Ishikawa (cell line): ENCODE measurements around the gene TLN1.

Experiments used
- CEBPB ChIP-seq: IDR thresholded peaks from 2 replicates; pipeline ENCODE4 v1.6.1; 2012
- CREB1 ChIP-seq: IDR thresholded peaks from 2 replicates; pipeline ENCODE4 v1.6.1; 2012; ENCODE audit warnings: low read depth
- EGR1 ChIP-seq: IDR thresholded peaks from 2 replicates; pipeline ENCODE4 v1.6.1; 2012
- EP300 ChIP-seq: IDR thresholded peaks from 2 replicates; pipeline ENCODE4 v1.6.1; 2012; ENCODE audit warnings: borderline replicate concordance
- FOXM1 ChIP-seq: IDR thresholded peaks from 2 replicates; pipeline ENCODE4 v1.6.1; 2012; ENCODE audit warnings: low read depth, borderline replicate concordance
- MAX ChIP-seq: IDR thresholded peaks from 2 replicates; pipeline ENCODE4 v1.6.1; 2012
- NFIC ChIP-seq: IDR thresholded peaks from 2 replicates; pipeline ENCODE4 v1.6.1; 2012
- RAD21 ChIP-seq: IDR thresholded peaks from 2 replicates; pipeline ENCODE4 v1.6.1; 2012; ENCODE audit warnings: low read depth
- REST ChIP-seq: IDR thresholded peaks from 2 replicates; pipeline ENCODE4 v1.6.1; 2012; ENCODE audit warnings: low read depth, mild to moderate bottlenecking
- TAF1 ChIP-seq: IDR thresholded peaks from 2 replicates; pipeline ENCODE4 v1.6.1; 2012; ENCODE audit warnings: low read depth, mild to moderate bottlenecking
- TCF12 ChIP-seq: IDR thresholded peaks from 2 replicates; pipeline ENCODE4 v1.6.1; 2012; ENCODE audit warnings: low read depth
- TEAD4 ChIP-seq: IDR thresholded peaks from 2 replicates; pipeline ENCODE4 v1.6.1; 2012
- USF1 ChIP-seq: IDR thresholded peaks from 2 replicates; pipeline ENCODE4 v1.6.1; 2012
- YY1 ChIP-seq: IDR thresholded peaks from 2 replicates; pipeline ENCODE4 v1.6.1; 2012; ENCODE audit warnings: low read depth
- ZBTB7A ChIP-seq: IDR thresholded peaks from 2 replicates; pipeline ENCODE4 v1.6.1; 2012; ENCODE audit warnings: low read depth

TLN1 gene

GRCh38 chr9:35703906-35704672 is 27.9 kb downstream of the TLN1 start:
- TF ChIP-seq EP300 (no peak), ZBTB7A (no peak), RAD21 (no peak), NFIC (no peak), CEBPB (no peak), TCF12 (no peak), TAF1 (no peak), EGR1 (no peak), MAX (no peak), CREB1 (no peak), REST (no peak), FOXM1 (no peak), TEAD4 (no peak), USF1 (no peak), YY1 (no peak)

GRCh38 chr9:35702696-35703095 is 29.3 kb downstream of the TLN1 start:
- TF ChIP-seq MAX = no peak
- no peak for TF ChIP-seq FOXM1
- TF ChIP-seq CREB1 = no peak
- no peak for TF ChIP-seq TEAD4
- no peak for TF ChIP-seq EP300
- no peak for TF ChIP-seq NFIC
- no peak for TF ChIP-seq EGR1
- TF ChIP-seq ZBTB7A = no peak
- no peak for TF ChIP-seq USF1
- TF ChIP-seq TAF1 = no peak
- TF ChIP-seq RAD21 = no peak
- TF ChIP-seq TCF12 = no peak
- TF ChIP-seq CEBPB = no peak
- no peak for TF ChIP-seq REST
- no peak for TF ChIP-seq YY1

GRCh38 chr9:35700942-35701341 is 31.1 kb downstream of the TLN1 start:
- TF ChIP-seq TCF12 (no peak), USF1 (no peak), TEAD4 (no peak), EP300 (no peak), NFIC (no peak), EGR1 (no peak), YY1 (no peak), ZBTB7A (no peak), REST (no peak), FOXM1 (no peak), CREB1 (no peak), CEBPB (no peak), TAF1 (no peak), RAD21 (no peak), MAX (no peak)
